ENCODE results near the gene ANAPC2. TPM values are rescaled to one million over a fixed set of nuclear protein-coding genes. Genes with fewer than 3 reads are reported as not detected.

ANAPC2 gene
- total and polyA plus RNA-seq, 10 donors, result 27.8 to 93.0 (median 55.3) TPM

DNA sequence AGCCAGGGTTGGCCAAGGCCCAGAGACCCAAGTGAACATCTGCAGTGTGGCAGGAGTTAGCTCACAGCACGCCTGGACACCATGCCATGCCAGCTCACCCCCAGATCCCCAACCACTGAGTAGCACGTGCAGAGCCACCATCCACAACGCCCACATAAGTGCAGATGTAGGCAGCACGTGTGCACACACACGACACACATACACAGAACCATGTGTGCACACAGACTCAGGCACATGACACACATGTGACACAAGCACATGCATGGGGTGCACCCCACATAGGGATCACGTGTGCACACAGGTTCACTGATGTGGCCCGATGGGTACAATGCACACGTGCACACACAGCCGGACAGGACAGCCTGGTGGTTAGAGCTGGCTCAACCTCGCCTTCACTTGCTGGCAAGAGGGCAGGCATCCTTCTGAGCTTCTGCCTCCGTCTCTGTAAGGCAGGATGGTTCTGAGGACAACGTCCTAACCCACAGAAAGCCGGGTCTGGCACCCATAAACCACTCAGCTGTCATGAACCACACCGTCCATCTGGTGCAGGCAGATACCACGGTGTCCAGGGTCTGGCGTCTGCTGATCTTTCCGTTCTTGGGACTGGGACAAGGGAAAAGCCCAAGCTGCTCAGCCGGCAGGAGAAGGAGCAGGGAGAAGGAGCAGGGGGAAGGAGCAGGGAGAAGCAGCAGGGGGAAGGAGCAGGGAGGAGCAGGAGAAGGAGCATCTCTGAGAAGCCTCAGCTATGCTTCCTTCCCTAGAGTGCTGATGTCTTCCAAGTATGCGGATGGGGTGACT is 30.5 kb downstream of the ANAPC2 start:
- H3K9me3 ChIP-seq, result no peaks in the 10 kb centered on the region
- TF ChIP-seq POLR2AphosphoS5 (IDR thresholded peaks at IDR 0.05) (no peak), POLR2A (IDR thresholded peaks at IDR 0.05) (no peak)
- TF ChIP-seq, protein P1, sequence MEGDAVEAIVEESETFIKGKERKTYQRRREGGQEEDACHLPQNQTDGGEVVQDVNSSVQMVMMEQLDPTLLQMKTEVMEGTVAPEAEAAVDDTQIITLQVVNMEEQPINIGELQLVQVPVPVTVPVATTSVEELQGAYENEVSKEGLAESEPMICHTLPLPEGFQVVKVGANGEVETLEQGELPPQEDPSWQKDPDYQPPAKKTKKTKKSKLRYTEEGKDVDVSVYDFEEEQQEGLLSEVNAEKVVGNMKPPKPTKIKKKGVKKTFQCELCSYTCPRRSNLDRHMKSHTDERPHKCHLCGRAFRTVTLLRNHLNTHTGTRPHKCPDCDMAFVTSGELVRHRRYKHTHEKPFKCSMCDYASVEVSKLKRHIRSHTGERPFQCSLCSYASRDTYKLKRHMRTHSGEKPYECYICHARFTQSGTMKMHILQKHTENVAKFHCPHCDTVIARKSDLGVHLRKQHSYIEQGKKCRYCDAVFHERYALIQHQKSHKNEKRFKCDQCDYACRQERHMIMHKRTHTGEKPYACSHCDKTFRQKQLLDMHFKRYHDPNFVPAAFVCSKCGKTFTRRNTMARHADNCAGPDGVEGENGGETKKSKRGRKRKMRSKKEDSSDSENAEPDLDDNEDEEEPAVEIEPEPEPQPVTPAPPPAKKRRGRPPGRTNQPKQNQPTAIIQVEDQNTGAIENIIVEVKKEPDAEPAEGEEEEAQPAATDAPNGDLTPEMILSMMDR (IDR thresholded peaks at IDR 0.05 in 8 of 11, conservative IDR thresholded peaks at IDR 0.05 in 3 of 11), result no peak
- H3K27ac ChIP-seq, result no peak overlapping the region
- peaks cover 3 to 85% (median 74%) of the 10 kb centered on the region in 7 donors for H3K27me3 ChIP-seq (replicated peaks in 1 of 7)
- peaks cover 3 to 42% (median 20%) of the 10 kb centered on the region in 6 donors for H3K4me1 ChIP-seq
- H3K36me3 ChIP-seq, result no peaks in the 10 kb centered on the region
- intact Hi-C loops (cut with DNase I; ENCODE audit: low total_unique reads), result no loop called here
- no peak for DNase-seq
- 49 to 72% (median 64%) methylated on average over 15 to 19 of the region's 19 CpGs for WGBS, 5 donors
- no peak overlapping the region for H3K4me3 ChIP-seq

DNA sequence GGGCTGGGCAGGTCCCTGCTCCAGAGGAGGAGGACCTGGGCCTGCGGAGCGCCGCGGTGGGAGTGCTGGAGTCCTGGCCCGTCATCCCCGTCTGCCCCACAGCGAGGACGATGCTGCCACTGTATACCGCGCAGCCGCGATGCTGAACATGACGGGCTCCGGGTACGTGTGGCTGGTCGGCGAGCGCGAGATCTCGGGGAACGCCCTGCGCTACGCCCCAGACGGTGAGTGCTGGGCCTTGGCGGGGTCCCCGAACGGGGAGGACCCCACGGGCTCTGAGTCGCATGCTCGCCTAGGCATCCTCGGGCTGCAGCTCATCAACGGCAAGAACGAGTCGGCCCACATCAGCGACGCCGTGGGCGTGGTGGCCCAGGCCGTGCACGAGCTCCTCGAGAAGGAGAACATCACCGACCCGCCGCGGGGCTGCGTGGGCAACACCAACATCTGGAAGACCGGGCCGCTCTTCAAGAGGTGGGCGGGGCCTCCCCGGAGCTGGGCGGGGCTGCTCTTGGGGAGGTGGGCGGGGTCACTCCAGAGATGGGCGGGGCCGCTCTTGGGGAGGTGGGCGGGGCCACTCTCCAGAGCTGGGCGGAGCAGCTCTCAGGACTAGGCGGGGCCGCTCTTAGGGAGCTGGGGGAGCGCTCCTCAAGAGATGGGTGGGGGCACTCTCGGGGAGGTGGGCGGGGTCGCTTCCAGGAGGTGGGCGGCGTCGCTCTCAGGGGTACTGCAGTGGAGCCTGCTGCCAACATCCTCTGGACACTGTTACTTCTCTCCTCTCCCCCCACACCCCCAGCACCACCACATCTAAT is 31.6 kb downstream of the ANAPC2 start:
- peaks cover 0 to 32% (median 10%) of the 10 kb centered on the region in 6 donors for H3K4me1 ChIP-seq
- TF ChIP-seq, protein P1 (IDR thresholded peaks at IDR 0.05 in 8 of 11, conservative IDR thresholded peaks at IDR 0.05 in 3 of 11), result no peak
- TF ChIP-seq POLR2AphosphoS5 (IDR thresholded peaks at IDR 0.05) (no peak), POLR2A (IDR thresholded peaks at IDR 0.05) (no peak)
- WGBS, 5 donors, result 0 to 11% (median 4%) methylated on average over 12 to 65 of the region's 65 CpGs
- H3K27me3 ChIP-seq (replicated peaks in 1 of 7), result peaks cover 3 to 75% (median 63%) of the 10 kb centered on the region in 7 donors
- H3K27ac ChIP-seq, result no peak overlapping the region
- H3K9me3 ChIP-seq, result no peaks in the 10 kb centered on the region
- intact Hi-C loops (cut with DNase I; ENCODE audit: low total_unique reads), result no loop called here
- DNase-seq, result no peak
- no peaks in the 10 kb centered on the region for H3K36me3 ChIP-seq
- peak overlapping the region in 5 of 8 donors; percentile 17 to 55 (median 19) for H3K4me3 ChIP-seq

DNA sequence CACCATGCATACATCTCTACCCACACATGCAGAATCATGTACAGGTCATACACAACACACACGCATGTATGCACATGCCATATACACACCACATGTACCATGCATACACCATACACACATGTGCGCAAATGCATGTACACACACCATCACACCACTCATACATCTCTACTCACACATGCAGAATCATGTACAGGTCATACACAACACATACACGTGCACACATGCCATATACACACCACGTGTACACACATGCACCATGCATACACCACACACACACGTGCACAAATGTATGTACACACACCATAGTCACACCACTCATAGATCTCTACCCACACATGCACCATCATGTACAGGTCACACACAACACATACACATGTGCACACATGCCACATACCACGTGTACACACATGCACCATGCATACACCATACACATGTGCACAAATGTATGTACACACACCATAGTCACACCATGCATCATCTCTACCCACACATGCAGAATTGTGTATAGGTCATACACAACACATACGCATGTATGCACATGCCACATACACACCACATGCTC is 35.4 kb downstream of the ANAPC2 start:
- Histone ChIP-seq H3K27me3 (replicated peaks in 1 of 7) (peaks cover 0 to 54% (median 29%) of the 10 kb centered on the region in 7 donors), H3K36me3 (no peaks in the 10 kb centered on the region), H3K9me3 (peaks cover 0 to 10% (median 0%) of the 10 kb centered on the region in 8 donors), H3K4me1 (peaks cover 0 to 18% (median 8%) of the 10 kb centered on the region in 6 donors), H3K27ac (no peak overlapping the region), H3K4me3 (no peak overlapping the region)
- 89 to 95% (median 94%) methylated on average over 7 of the region's 7 CpGs for WGBS, 5 donors
- TF ChIP-seq, protein P1 (IDR thresholded peaks at IDR 0.05 in 8 of 11, conservative IDR thresholded peaks at IDR 0.05 in 3 of 11), result peak in 1 of 11 experiments; percentile 7
- TF ChIP-seq POLR2AphosphoS5 (IDR thresholded peaks at IDR 0.05), result no peak
- intact Hi-C loops (cut with DNase I; ENCODE audit: low total_unique reads), result no loop called here
- no peak for DNase-seq

All from spleen (tissue), 11 donors.